Fibroblast of the conjunctiva (primary cell): Measurements from ENCODE around the gene PPM1L.

ENCODE experiments used
- DNase-seq: peaks from one replicate; pipeline ENCODE4 v3.0.0-alpha.2; 2010; ENCODE audit warnings: low read depth

Gene PPM1L

DNA sequence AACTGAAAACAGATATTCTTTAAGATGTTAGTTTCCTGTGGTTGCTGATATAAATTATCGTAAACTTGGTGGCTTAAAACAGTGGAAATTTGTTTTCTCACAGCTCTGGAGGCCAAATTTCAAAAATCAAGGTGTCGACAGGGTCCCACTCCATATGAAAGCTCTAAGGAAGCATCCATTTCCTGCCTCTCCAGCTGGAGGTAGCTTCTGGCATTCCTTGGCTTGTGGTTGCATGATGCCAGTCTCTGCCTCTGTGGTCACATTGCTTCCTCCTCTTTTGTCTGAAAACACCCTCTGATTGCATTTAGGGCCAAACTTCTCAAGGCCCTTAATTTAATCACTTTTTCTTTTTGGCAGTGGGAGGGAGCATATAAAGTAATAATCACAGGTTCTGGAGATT, 96.8 kb downstream of the PPM1L start:
- DNase-seq = no peak

DNA sequence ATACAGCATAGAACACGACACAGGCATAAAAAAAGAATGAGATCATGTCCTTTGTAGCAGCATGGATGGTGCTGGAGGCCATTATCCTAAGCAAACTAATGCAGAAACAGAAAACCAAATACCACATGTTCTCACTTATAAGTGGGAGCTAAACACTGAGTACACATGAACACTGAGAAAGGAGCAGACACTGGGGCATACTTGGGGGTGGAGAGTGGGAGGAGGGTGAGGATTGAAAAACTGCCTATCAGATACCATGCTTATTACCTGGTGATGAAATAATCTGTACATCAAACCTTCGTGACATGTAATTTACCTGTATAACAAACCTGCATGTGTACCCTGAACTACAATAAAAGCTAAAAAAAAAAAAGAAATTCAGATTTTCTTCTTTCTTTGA, 100.4 kb downstream of the PPM1L start:
- no peak for DNase-seq

DNA sequence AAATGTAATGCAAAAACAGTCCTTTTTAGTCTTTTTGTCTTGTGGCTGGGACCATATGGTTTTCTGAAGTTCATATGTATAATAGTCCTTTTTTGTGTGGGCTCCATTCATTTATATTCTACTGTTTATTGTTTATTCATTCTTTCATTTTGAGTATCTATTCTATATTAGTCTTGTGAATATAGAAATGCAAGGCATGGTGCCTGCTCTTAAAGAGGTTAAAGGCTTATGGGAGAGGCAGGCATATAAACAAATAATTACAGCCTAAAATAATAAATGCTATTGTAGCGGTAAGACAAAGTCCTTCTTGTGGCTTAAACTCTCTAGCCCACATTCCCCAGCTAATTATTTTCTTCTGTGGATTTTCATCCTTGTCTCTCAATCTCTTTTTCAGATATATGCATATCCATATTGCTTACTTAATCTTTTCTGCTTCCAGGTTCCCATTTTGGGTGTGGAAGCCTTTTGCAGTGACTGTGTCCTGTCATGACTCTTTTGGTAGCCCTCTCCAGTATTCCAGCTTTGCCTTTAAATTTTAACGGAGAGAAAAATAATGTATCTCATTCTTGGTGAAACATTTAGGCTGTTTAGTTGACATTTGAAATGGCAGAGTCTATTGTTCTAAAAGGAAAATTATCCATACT, 101.6 kb downstream of the PPM1L start:
- DNase-seq = no peak

DNA sequence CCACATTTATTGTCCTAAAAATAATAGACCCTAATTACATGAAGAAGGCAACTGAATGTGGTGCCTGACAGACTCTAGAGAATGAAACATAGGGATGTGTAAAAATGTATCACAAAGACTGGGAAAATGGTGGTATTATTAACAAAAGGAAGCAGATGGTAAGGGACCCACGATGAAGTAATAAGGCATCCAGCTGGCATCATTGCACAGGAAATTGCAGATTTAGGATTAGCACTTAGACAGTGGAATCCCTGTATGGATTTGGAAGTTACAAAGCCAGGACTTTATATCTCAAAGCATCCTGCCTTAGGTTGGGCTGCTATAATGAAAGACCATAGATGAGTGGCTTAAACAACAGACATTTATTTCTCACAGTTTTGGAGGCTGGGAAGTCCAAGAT, 104.3 kb downstream of the PPM1L start:
- no peak for DNase-seq

DNA sequence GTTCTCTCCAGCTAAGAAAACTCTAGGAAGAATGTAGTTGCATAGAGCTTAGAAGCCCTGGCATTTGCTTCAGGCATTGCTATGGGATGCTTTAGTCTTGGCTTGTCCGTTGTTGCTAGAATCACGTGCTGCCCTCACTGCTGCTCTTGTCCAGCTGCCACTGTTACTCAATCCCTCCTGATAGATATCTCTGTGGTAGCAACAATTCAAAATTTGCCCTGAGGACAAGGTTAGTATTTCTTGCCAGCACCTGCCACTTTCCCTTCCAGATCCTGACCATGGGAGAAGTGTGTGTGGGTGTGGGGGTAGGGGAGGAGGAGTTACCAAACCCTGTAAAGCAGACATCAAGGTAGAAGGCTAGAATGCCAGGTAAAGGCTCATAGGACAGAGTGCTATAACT, 113.8 kb downstream of the PPM1L start:
- peak; percentile 6 for DNase-seq

DNA sequence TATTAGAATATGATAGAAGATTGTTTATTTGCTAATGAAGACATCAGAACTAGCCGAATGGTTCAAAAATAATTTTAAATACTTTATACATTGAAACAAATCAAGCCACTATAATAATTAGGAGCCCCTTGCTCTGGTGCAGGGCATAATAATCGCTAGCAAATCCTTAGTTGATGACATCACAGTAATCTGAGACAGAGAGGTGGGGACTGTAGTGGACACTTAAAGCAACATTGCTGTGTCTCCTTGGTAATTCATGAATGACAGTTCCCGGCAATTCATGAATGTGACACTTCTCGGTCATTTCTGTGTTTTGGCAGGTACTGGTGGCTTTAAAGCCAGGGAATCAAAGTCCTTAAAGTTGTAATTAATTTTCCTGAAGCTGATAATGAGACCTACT, 114.3 kb downstream of the PPM1L start:
- DNase-seq = no peak

DNA sequence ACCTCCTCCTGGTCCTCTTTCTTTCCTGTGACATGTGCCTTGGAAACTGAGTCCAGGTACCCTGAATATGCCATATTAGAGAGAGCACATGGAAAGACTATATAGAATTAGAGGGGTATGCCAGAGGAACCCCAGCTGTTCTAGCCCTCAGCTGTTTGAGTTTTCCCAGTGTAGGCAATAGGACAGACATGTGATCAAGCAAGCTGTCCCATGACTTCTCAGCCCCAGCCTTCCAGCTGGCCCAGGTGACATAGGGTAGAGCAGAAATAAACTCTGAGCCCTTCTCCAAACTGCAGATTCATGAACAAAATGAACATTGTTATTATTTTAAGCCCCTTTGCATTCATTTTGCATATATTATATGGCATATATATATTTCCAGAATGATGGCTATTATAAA, 118.7 kb downstream of the PPM1L start:
- DNase-seq = no peak

DNA sequence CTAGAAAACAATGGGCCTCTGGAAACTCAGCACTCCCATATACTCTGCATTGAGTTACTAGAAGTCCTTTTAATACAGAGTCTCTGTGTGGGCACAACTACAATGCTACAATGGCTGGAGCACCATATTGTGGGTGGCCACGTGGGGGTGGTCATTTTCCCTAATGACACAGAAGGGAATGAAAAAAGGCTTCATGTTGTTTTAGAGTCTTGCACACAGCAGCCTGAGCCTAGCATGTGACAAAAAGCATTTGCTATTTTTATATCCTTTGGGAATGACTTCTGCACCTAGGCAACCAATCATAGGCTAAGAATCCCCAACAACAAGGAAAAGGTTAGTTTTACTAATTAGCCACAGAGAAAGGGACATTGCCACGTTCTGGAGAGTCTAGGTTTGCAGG, 120.6 kb downstream of the PPM1L start:
- DNase-seq = no peak

DNA sequence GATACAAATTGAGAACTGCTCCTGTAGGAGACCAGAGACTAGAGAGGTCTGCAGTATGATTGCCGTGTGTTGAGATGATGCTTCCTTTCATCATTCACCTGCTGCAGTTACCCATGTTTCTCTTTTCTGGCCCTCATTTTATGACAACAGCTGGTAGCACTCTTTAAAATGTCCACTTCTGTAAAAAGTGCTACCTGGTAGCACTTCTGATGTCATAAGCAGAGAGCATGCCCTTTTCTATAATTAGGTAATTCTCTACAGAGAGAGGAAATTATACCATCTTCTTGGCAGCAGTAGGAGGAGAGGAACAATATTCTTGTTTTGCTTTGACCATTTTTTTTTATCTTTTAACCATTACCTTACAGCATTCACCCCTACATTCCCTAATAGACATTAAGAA, 123.8 kb downstream of the PPM1L start:
- no peak for DNase-seq

DNA sequence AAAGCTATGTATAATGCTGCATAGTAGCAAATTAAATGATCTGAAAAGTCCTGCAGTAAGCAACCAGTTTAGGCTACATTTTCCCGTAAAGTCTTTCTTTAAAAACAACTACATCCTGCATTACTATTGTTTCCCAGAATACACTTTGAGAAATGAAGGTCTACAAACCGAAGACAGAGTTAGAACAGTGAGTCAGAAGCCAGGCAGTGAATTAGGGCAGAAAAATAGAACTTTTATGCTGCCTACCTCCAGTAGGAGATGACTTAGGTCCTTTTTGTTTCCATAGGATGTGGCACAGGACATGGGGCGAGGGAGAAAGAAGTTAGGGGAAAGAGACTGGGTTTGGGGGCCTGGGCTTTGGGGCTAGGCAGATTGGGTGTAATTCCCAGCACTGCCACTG, 127.3 kb downstream of the PPM1L start:
- DNase-seq = no peak

DNA sequence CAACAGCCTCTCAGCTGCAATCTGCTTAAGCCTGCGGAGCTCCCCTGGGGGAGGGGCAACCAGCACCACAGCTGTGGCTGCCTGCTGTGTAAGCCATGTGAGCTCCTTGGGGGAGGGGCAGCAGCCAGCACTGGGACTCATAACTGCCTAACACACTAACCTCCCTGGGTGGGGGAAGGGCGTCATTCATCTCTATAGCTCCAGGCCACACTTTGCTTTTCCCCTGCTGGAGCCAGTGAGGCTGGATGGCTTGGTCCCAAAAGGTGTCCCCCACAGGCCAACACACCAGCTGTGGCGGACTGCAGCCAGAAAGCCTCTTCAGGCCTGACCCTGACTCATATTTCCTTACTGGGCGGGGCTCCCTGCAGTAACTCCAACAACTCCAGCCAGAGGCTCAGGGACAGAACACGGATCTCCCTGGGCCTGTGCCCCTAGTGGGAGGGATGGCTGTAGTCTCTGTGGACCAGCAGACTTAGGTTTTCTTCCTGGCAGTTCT, 129.8 kb downstream of the PPM1L start:
- peak; percentile 80 for DNase-seq

DNA sequence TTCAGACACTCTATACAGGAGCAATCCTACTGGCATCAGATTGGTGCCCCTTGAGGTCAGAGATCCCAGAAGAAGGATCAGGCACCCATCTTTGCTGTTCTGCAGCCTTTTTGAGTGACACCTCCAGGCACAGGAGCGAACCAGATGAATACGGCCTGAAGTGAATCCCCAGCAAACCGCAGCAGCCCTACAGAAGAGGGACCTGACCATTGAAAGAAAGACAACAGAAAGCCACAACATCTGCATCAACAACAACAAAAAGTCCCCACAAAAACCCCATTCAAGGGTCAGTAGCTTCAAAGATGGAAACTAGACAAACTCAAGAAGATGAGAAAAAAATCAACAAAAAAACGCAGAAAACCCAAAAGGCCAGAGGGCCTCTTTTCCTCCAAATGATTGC, 130.4 kb downstream of the PPM1L start:
- DNase-seq = no peak

DNA sequence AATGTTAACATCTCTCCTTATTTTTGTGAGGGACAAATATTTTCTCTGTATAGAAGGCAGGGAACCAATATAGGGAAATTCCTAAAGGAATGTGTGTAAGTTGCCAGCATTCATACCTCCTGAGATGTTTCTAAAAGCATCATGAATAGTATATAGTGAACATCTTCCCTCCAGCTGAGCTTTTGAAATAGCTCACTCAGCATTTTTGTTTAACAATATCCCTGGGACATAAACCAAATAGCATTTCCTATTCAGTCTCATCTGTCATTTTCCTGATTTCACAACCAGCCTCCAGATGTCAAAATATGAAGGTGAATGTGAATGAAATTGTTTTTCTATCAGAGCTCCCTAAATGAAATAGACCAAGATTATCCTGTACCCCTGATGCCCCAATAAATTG, 137.2 kb downstream of the PPM1L start:
- no peak for DNase-seq

DNA sequence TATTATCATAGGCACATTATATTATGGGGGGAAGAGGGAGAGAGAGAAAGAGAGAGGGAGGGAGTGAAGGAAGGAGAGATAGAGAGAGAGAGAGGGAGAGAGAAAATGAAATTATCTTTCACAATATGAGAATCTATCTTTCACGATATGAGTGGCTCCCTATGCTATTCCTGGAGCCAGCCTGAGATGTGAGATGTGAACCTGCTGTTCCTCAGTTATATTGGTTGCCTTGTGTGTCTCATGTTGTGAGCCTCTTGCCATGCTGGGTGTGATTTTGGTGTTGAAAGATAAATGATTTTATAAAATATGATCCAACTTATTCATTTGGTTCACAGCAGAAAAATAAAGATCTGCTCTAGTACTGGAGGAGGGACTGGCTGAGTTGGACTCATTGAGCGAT, 148.7 kb downstream of the PPM1L start:
- DNase-seq = no peak

DNA sequence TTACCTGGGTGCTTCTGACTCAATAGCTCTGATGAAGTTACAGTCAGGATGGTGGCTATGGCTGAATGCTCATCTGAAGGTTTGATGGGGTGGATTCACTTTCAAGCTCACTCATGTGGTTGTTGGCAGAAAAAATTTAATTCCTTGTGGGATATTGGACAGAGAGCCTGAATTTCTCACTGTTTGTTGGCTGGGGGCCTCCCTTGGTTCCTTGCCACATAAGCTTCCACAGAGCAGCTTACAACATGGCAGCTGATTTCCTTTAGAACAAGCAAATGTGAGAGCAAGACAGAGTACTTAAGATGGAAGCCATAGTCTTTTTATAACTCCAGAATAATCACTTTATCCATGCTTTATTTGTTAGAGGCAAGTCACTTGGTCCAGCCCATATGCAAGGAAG, 150.6 kb downstream of the PPM1L start:
- DNase-seq = no peak

DNA sequence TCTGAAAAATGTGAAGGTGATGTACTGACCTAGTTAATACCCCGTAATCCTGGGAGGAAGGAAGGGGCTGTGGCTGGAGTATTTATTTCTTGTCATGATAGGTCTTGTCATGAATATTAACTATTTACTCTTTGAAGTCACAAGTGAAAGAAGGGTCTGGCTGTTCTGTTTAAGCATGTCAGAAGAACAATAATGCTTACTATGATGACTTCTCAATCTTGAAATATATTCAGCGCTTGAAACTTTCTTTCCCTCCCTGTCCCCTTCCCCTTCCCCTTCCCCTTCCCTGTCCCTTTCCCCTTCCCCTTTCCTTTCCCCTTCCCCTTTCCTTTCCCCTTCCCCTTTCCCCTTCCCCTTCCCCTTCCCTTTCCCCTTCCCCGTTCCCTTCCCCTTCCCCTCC, 153.9 kb downstream of the PPM1L start:
- DNase-seq = no peak

DNA sequence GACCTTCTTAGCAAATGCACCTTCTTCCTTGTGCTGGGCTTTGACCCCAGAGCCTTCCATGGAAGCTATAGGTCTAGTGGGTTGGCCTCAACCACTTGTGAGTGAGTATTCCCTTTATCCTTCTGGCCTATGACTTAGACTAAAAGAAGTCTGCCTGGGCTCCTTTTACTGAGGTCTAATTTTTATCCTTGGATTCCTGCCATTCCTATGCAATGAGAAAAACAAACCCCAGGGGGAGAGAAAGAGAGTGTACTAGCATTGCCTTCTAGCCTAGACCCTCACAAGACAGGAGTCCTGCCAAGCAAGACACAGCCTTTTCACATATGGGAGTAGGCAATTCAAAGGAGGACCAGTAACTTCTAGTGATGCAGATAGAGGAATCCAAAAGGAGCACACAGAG, 155.4 kb downstream of the PPM1L start:
- no peak for DNase-seq

DNA sequence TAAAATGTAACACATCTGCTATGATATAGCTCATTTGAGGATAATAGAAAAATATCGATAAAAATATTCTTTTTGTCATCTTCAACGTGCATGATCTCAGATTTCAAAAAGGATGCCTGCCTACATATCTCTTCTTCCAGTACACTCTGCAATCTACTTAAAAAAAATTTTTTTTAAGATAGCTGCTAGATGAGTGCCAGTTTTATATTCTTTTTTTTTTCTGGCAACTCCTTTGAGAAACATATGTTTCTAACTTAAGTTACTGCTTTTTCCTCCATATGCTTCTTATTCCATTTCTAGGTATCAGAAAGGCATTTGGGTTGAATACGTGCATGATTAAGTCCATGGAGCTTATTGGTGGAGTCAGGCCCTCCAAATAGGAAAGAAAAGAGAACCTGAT, 160.4 kb downstream of the PPM1L start:
- DNase-seq = no peak

DNA sequence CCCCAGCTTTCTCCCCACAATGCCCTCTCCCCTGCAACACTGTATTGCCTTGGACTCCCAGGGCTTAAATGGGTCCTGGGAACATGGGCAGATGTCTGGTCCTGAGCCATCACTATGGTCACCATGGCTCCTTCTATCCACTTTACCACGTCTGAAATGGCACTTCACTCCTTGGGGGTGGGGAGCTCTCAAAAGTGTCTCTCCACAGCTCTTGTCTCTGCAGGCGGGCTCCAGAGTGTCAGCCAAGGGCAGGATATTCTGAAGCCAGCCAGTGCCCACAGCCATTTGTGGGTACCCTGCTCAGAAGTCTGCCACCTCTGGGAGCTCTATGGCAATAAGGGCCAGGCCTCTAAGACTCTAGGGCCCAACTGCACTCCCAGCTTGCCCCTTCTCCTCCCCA, 163.9 kb downstream of the PPM1L start:
- no peak for DNase-seq

DNA sequence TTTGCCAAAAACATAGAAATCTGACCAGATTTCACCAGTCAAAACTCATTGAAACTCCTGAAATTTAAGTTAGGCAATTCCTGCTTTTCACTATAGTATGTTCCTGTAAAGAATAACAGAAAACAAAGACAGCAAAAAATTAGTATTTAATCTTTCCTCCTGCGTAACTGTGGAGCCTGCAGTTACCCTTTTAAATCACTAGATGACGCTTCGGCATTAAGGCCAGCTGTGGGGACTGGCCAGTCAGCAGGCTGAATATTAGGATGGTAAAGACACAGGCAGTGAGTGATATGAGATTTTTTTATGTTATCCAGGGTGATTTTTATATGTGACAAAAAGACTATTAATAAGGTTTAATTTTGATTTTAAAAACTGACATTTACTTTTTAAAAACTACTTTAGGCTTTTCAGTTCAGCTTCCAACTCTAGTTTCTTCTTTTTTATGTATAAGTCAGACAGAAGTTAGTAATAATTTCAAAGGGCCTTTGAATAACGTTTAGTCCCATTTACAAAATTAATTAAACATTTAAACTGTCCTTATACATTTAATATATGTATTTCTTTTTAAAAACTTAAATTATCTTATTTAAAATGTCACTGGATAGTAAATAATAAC, 165.1 kb downstream of the PPM1L start:
- DNase-seq = peak; percentile 33

DNA sequence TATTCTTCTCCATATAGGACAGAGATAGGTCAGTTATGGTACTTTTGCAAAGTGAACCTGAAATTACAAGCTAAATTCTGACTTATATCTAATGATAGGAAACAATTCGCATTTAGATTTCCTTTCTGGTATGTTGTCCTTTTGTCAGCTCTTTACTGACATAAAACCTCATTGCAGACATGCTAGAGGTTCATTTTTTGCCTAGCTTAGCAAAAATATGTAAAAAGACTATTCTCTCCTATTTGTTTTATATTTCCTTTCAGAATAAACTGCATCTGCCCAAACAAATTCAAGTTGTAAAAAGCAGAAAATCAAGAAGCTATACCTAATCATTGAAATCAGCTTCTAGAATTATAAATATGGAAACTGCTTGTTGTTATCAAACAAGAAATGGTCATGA, 168.7 kb downstream of the PPM1L start:
- no peak for DNase-seq

DNA sequence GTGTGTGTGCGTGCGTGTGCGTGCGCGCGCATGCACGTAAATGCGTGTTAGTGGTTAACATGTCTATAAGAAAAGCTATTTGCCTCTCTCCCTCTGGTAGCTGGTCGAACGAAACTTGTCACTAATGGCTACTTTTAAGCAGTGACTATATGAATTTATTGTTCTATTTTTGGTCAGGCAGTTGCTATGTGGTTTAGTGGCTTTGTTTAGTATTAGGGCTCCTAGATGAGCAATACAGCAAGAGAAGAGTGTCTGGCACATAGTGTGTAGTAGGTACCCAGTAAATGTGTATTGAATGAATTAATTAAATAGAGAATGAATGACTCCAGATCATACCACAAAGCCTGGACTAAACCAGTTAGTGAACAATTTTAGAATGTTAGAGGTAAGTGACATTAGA, 171.6 kb downstream of the PPM1L start:
- DNase-seq = no peak

DNA sequence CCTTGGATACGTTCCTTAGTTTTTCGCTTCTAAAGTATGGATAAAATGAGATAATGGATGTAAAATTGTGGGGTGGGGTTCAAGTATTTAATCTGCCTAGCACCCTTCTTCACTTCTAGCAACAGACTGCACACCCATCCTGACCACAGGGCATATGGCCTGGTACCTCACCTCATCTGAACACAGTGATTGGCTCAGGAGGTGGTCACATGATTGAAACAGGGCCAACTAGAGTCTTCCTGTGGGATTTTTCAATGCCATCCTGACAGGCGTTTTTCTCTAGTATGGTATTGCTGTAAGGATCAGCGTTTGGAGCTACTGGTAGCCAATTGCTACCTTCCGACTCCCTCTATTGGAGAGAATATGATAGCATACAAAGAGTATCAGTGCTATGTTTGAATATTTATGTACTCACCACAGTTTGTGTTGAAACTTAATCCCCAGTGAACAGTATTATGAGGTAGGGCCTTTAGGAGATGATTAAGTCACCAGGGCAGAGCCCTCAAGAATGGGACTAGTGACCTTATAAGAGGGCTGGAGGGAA, 172.2 kb downstream of the PPM1L start:
- DNase-seq = no peak

DNA sequence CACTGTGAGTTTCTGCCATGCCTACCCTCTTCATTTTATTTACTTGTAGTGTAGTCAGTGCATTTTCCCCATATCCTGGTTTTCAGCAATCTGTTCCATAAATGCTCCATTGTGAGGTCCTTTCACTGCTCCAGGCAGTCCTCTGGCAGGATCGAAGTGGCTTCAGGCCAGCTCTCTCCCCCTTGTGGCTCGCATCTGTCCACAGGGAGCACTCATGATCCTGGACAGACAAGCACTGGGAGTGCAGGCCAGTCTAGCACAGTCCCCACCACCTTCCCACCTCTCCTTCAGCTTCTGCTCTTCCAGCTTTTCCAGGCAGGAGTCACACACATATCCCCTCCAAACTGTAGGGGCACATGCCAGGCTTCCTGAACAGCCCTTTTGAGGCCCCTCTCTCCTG, 173.6 kb downstream of the PPM1L start:
- no peak for DNase-seq
